GM12801 (cell line): ENCODE results near the gene ZBTB34.

Experiments used
- CTCF ChIP-seq: IDR thresholded peaks from one replicate; pipeline ENCODE4 v1.5.1; 2011; ENCODE audit warnings: control low read depth; ENCODE audit not compliant: insufficient read length; ENCODE audit errors: extremely low read depth

The ZBTB34 gene

GRCh38 chr9:126893079-126893478, 32.6 kb downstream of the ZBTB34 start:
- no peak for TF ChIP-seq CTCF

- TF ChIP-seq CTCF: no peak
These were observed 33.7 kb downstream of the ZBTB34 start for GRCh38 chr9:126894052-126894603.

DNA sequence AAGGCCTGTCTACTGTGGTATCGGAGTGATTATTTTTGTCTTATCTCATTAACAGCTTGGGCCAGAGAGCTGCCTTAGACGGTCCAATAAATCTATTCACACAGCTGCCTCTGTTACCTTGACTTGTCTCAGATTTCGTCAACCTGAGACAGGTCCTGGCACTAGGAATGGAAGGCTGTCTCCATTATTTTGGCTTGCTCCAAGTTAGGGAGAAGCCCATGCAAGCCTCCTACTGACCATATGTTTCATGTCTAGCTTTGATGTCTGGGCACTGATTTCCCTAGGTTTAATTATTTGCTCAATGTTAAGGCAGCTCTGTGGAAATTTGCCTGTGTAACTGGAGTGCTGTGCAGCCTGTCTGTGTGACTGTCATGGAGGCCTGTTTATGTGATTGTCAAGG, 41.8 kb downstream of the ZBTB34 start:
- no peak for TF ChIP-seq CTCF

GRCh38 chr9:126904586-126904985, 44.1 kb downstream of the ZBTB34 start:
- no peak for TF ChIP-seq CTCF

GRCh38 chr9:126906091-126906490, 45.7 kb downstream of the ZBTB34 start:
- no peak for TF ChIP-seq CTCF

- no peak for TF ChIP-seq CTCF
These were observed 46.6 kb downstream of the ZBTB34 start for GRCh38 chr9:126907058-126907457.

GRCh38 chr9:126914458-126915280, 54.2 kb downstream of the ZBTB34 start, which contains the start of gene RALGPS1:
RALGPS1 (plus strand) TSS chr9:126914782; CDS start chr9:126962290, 47,508 bp downstream.
- TF ChIP-seq CTCF: no peak
